ENCODE data around the gene FBXO9.

GRCh38 chr6:53103993-53104675 is 38.9 kb downstream of the FBXO9 start:
- no peak for TF ChIP-seq POLR2A (IDR thresholded peaks at IDR 0.05; ENCODE audit: low read depth)
- TF ChIP-seq CTCF (IDR thresholded peaks at IDR 0.05), result peak; percentile 36 to 43 (median 43)
